CD4-positive, alpha-beta T cell treated with Interferon alpha-2 for 1 hour (primary cell): ENCODE results near the gene RFT1.

ENCODE experiments used
- DNase-seq, 2 donors: peaks; one replicate each; pipeline ENCODE4 v3.0.0-alpha.2; 2020 to 2022

The RFT1 gene

GRCh38 chr3:53084310-53085001, 45.8 kb downstream of the RFT1 start:
- DNase-seq, result no peak

- no peak for DNase-seq
Observed at GRCh38 chr3:53083949-53084309, 46.3 kb downstream of the RFT1 start.

DNA sequence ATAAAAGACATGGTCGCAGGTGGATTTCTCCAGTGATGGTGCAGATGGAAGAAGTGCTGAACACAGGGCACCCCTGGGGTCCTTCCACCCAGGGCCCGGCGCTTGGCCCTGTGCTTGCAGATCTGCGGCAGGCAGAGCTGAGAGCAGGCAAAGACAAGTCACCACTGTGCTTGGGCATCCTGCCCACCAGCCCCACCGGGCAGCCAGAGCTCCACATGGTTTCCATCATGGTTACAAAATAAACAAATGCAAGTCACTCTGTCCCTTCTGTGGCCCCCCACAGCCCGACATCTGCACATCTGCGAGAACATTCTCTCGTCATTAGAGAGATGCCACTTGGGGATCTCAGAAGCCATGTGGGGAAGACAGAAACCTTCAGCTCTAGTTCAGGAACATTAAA, 46.7 kb downstream of the RFT1 start:
- DNase-seq, result no peak

DNA sequence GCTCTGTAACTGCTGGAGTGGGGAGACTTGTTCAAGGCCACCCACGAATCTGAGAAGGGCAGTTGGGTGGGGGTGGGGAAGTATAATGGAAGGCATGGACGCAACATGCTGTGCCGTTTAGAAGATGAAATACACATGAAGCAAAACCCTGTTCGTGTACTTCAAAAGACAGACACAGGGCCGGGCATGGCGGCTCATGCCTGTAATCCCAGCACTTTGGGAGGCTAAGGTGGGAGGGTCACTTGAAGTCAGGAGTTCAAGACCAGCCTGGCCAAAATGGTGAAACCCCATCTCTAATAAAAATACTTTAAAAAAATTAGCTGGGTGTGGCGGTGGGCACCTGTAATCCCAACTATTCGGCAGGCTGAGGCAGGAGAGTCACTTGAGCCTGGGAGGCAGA, 47.5 kb downstream of the RFT1 start:
- DNase-seq, result no peak

GRCh38 chr3:53081318-53081717, 48.9 kb downstream of the RFT1 start:
- no peak for DNase-seq

GRCh38 chr3:53080612-53081205, 49.5 kb downstream of the RFT1 start:
- DNase-seq, result no peak

- no peak for DNase-seq
Observed at GRCh38 chr3:53079791-53080555, 50.3 kb downstream of the RFT1 start.

GRCh38 chr3:53079147-53079546, 51.1 kb downstream of the RFT1 start:
- no peak for DNase-seq

DNA sequence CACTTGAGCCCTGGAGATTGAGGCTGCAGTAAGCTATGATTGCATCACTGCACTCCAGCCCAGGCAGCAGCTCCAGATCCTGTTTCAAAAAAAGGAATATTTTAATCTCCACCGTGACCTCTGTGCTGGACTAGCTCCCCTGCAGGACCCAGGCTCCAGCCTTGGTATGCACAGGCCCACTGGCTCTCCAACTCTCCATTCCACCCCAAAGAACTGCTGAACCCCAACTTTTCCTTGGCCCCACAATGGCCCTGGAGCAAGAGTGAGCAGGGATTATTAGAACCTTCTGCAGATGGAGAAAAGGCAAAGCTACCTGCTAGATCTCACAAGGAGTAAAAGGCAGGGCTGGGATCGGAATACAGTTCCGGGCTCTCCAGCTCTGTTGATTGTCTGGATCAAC, 51.6 kb downstream of the RFT1 start:
- DNase-seq, result no peak

- no peak for DNase-seq
Observed at GRCh38 chr3:53077476-53078220, 52.6 kb downstream of the RFT1 start.

DNA sequence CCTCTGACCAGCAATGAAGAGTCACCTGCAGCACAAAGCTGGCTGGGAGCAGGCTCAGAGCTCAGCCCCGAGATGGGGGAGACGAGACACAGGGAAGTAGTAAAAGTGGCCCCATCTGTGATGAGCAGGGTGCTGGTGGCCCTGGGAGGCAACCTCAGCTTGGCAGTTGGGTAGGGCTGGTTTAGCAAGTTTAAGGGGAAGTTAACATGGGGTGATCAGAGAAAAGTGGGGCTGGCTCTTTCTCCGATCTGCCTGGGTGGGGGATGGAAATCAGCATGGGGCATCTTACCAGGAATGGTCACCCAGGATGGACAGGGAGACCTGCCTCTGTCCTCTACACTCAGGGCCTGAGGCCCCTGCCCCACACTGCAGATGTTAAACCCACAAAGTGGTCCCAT, 54.5 kb downstream of the RFT1 start:
- no peak for DNase-seq

GRCh38 chr3:53074761-53075742, 55.2 kb downstream of the RFT1 start:
- no peak for DNase-seq

DNA sequence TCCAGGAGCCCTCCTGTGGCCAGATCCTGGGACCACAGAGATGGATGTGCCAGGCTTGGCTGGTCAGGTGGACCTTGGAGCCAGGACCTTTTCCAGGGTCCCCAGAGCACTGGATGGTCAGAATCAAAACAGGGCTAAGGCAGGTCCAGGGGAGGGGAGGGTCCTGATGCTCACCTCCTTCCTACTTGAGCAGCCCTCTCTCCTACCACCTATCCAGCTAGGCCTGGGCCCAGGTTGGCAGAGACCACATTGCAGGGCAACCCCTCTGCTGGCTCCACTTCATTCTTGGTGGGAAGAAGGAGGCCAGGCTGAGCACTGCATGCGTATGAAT, 55.9 kb downstream of the RFT1 start:
- no peak for DNase-seq

DNA sequence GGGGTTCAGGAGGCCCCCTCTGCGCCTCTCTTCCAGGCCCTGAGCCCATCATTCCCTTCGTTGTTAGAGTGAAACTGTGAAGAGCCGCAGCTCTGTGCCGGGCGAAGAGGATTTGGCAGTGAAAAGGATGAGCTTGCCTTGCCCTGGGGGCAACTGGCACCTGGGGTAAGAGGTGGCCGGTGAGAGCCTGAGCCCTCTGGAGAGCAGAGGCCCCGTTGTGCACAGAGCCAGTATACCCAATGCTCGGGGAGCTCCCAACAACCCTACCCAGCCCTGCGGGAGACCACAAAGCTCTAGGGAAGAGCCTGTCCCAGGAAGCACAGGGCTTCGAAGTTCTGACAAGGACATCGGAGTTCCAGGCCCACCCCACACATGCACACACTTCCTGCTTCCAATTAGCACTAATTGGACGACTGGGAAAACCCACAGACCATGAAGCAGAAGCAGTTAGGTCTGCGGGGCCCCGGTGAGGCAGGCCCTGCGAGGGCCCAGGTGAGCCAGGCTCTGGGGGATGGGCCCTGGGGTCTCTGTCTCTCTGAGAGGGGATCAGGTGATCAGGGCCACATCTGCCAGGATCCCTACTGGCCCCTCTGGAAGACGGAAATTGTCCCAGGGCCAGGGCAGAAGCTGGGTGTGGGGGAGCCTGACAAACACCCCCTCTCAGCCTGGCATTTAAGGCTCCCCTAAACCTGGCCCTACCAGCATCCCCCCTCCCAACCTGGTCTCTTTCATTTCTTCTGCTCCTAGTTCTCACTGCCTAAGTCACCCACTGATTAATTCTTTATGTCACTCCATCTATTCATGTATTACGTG, 56.5 kb downstream of the RFT1 start:
- DNase-seq, result no peak

- DNase-seq, result peak; percentile 86 to 90
Observed at GRCh38 chr3:53072653-53073552, 57.3 kb downstream of the RFT1 start.

DNA sequence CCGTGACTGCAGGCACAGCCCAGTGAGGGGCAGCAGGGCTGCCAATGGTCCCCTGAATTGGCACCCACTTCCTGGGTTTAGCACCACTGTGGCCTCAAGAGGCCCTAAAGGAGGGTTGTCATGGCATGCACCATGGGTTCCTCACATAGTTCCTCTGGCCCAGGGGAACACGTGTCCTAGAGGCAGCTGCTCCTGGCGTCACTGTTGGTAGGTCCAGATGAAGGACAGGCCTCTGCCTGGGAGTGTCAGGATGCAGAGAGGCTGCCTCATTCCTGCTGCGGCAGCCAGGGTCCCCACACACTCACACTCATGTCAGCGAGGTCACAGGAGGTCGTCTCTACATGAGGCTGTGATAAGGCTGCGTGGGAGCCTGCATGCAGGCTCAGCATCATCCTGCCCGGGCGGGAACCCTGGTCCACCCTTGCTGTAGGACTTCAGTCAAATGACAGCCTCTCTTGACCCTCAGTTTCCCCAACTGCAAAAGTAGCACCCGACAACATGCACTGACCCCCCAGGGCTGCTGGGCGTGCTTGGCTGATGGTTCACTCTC, 58.3 kb downstream of the RFT1 start:
- DNase-seq, result no peak

- no peak for DNase-seq
Observed at GRCh38 chr3:53069422-53070068, 60.7 kb downstream of the RFT1 start.

GRCh38 chr3:53068176-53068575, 62.1 kb downstream of the RFT1 start:
- no peak for DNase-seq

DNA sequence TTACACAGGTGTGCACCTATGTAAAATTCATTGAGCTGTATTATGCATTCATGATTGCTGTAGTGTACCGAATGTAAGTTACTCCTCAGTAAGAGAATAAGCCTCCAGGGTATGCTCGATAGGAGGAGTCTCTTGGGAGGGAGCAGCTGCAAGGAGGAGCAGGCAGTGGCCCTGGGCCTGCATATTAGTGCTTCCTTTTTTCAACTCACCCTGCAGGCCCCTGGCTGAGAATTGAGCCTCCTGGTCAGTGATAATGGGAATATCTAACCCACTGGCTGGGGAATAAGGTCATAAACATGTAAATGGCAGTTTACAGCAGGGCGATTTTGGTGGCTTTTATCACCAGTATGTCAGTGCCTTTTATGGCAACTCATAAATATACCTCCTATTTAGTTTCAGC, 62.7 kb downstream of the RFT1 start:
- no peak for DNase-seq
